ENCODE results near the gene MAGIX.
"Not testable (repeated sequence)": the region's sequence is repeated elsewhere in the genome, so short reads cannot be mapped to it uniquely, and the experiment has no call there.

MAGIX gene

DNA sequence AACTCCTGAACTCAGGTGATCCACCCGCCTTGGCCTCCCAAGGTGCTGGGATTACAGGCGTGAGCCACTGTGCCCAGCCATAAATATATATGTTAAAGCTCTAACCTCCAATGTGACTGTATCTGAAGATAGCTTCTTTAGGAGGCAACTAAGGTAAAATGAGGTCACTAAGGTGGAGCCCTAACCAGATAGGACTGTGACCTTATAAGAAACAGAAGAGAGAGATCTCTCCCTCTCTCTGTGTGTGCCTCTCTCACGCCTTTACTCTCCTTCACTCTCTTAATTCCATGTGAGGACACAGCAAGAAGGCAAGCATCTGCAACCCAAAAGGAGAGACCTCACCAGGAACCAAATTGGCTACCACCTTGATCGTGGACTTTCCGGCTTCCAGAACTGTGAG lies 926 bp upstream of the MAGIX start:
- no peak for DNase-seq

DNA sequence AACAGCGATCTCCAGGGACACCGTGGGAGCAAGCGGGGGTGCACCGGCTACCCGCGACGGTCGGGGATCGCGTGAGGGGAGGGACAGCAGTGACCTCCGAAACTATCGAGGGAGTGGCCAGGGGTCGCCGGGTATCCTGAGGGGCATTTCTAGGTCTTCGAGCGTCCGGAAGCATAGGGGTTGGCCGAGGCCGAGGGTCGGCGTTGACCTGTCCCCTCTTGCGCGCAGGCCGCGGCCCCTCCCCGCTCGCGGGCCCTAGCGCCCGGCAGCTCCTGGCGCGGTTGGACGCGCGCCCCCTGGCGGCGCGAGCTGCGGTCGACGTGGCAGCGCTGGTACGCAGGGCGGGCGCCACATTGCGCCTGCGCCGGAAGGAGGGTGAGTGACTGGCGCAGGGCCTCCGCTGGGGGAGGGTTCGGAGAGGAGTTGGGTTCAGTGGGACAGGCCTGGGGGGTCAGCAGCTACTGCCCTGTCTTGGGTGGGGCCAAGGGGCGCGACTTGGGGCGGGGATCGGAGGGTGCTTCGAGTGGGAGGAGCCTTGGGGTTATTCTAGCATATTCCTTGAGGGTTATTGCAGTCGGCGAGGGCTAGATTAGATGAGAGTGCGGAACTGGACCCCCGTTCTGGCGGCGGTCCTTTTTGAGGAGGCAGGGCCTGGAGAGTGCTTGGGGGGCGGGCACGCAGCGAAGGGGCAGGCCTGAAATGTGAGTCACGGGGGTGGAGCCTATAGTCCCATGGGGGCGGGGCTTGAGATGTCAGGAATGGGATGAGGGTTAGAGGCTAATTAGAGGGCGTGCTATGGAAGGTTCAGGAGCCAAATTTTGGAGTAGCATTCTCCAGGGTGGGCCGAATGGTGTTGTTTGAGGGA lies 1.2 kb downstream of the MAGIX start:
- DNase-seq = peak; percentile 75

DNA sequence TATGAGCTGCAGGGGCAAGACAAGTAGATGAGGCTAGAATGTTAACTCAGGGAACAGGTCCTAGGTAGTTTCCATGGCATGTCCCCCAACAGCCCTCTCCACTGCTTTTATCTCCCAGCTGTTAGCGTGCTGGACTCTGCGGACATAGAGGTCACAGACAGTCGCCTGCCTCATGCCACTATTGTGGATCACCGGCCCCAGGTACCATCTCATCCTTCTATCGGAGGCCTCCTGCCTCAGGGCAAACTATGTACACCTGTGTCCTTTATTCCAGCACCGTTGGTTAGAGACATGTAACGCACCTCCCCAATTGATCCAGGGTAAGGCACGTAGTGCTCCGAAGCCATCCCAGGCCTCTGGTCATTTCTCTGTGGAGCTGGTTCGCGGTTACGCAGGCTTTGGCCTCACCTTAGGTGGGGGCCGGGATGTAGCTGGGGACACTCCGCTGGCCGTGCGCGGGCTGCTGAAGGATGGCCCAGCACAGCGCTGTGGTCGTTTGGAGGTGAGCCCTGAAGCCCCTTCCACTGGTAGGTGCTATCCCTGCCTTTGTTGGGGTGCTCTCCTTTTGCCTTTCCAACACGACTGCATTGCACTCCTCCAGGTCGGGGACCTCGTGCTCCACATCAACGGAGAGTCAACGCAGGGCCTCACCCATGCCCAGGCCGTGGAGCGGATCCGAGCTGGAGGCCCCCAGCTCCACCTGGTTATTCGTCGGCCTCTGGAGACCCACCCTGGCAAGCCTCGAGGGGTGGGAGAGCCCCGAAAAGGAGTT lies 2.2 kb downstream of the MAGIX start:
- no peak for DNase-seq

DNA sequence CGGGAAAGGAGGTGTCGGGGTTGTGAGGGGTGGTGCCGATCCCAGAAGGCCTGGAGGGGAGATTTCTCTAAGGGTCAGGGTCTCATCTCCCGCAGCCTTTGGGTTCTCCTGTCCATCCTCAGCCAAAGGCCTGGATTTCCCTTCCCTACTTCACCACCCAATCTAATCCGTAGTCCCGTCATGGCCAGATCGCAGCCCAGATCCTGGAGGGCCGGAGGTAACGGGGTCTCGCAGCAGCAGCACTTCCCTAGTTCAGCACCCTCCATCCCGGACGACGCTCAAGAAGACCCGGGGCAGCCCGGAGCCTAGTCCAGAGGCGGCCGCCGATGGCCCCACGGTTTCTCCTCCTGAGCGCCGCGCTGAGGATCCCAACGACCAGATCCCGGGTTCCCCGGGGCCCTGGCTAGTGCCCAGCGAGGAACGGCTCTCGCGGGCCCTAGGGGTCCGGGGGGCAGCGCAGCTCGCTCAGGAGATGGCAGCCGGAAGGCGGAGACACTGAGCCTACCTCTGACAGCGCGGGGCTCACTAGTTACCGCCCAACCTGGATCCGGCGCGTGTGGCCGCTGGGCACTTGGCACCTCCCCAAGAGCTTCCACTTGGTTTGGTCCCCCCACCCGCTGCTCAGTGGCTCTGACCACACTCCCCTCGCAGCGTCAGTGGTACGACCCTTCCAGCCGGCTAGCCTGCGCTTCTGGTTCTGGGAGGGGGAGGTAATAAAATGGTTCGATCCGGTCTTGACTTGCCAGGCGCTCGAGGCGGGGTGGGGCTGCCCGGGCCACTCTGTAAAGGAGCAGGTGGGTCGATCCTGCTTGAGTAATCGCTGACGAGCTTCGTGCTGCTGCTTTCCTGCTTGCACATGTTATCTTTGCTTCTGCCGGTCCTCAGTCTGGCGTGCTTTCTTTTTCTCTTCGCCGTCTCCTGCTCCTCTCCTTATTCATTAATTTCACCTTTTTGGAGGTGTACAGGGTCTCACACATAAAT lies 3.6 kb downstream of the MAGIX start:
- peak; percentile 69 for DNase-seq

DNA sequence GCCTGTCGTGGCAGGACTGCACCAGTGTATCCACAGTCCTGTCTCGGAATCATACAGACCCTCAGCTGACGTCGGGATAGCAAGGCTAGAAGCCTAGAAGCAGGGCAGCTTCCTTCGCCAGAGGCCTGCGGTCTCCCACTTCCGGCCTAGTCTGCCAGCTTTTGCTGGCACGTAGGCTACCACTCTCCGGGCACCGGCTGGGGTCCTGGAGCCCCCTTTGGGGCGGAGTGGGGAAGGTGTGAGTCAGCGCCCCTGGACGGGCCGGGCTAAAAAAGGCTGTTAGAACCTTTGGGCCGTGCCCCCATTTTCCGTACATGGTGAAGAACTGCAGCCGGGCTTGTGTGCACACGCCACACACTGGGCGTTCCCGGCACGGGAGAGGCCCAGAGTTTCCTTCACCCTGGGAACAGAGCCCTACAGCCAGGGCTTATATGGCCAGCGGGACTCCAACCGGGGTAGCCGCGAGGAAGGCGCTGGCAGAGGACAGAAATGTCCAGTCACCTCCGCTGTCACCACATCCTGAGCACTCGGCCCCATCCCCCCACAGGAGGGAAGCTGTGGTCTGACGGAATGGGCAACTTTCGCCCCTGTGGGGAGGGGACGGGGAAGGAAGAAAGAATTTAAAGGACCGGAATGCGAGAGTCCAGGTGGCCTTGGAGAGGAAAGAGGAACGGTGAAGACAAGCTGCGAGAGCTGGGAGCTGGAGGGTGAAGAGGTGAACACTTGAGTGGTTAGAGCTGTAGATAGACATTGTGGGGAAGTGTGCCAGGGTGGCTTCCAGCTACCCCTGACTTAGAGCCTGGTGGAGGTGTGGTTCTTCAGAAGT lies 4.6 kb downstream of the MAGIX start:
- peak; percentile 71 for DNase-seq

DNA sequence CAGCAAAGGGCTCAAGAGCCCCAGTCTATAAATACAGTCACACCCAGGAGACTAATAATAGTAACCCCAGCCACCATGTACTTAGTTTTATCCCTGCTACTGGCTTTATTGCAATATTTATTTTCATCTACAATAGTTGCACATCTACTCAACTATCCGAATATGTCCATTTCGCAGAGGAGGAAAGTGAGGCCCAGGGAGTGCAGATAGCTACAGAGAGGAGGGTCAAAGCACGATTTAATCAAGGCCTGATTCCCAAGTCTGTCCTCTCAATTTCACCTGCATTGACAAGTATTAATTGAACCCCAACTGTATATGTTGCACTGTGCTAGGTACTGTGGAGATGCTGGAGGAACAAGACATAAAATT lies 5.2 kb downstream of the MAGIX start:
- no peak for DNase-seq

DNA sequence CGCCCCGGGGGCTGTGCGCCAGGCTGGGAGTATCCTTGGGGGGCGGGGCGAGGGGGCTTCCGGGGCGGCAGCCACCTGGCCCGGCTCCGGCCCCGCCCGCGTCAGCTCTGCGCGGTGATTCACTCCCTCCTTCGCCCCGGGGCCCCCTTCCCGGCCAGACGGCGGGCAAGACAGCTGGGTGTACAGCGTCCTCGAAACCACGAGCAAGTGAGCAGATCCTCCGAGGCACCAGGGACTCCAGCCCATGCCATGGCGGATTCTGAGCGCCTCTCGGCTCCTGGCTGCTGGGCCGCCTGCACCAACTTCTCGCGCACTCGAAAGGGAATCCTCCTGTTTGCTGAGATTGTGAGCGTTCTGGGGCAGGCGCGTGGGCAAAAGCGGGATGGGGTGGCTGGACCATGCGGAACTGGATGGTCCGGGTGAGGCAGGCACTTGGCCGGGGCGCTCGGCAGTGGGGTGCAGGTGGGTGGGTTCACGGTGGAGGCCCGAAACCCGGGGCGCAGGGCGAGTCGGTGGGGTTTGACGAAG lies 9.3 kb downstream of the MAGIX start, which contains the start of gene PLP2:
TSS of gene PLP2 (plus strand) at position 147 of the 528 bp plus-strand sequence. CDS start at position 250, 103 bp downstream.
- DNase-seq = peak; percentile 67

DNA sequence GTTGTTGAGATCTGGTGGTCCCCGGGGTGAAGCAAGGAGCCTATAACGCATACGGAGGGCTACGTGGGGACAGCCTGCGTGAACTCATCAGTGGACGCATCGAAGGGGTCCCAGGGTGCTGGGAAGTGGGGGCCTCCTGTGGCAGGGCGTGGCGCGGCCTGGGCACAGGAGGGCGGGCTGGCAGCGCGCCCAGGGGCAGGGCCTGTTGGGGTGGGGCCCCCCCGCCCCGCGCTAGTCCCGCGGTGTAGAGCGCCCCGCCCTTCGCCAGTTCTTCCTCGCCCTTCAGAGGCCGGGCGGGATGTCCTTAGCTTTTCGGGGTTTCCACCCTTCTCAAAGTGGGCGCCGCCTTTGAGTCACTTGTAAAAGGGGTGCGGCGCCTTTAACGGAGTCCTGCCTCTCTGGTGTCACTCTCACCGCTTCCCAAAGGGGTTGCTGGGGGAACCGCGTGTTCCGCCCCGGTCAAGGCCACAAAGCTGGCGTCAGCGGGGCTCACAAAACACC lies 9.8 kb downstream of the MAGIX start:
- DNase-seq = peak; percentile 51

DNA sequence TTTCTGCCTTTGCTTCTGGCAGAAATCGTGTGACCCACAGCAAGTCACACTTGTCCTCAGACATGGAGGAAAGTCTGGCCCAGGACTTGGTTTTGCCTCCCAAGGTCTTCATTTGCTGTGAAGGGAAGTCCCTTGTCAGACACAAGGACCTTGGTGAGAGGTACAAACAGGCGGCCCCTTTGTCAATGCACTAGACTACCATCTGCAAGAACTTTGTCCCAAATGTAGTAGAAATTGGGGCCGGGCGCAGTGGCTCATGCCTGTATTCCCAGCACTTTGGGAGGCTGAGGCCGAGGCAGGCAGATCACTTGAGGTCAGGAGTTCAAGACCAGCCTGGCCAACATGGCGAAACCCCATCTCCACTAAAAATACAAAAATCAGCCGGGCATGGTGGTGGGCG lies 11.0 kb downstream of the MAGIX start:
- not testable (repeated sequence) for DNase-seq

DNA sequence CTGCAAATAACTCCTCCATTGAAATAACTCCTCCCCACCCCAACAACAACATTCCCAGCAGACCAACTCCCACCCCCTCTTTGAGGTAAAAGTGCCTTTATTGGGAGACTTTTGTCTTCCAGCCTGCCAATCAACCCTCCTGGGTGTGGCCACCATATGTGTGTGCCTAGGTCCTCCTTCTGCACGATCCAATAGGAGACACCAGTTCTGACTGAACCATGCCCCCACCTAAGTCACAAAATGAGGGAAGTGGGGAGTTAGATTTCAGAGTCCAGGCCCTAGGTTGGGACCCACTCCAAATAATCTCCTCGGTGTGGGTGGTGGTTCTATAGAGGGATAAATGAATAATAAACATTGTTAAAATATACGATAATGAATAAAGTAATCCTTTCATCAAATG lies 12.2 kb downstream of the MAGIX start:
- no peak for DNase-seq

DNA sequence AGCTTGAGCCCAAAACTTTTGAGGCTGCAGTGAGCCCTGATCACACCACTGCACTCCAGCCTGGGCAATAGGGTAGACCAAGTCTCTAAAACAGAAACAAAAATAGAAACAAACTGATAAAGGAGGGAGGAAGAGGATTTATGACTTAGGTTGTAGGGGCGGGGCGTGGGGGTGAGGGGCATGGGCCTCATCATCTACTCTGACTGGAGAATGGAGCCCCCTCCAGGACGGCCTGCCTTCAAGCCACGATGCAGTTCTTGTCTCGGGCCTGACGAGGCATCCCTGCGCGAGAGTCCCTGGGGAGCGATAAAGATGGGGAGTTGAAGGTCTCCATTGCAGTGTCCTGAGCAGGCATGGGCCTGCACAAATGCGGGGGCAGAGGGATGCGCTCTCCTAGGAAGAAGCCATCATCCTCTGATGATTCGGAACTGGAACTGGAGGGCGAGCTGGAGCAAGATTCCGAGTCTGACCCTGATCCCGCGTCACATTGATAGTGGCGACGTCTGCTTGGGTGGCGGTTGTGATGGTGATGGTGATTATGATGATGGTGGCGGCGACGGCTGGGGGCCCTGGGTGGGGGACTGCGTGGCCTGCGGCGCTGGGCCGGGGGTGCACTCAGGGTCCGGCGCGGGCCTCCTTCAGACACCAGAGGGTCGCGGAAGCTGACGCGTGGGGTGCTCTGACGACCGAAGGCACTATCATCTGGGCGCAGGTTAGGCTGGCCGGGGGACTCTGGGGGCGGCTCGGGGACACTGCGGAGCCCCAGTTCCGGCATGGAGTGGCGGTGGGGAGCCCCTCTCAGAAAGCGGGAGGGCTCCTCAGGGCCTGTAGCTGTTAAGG lies 13.1 kb downstream of the MAGIX start:
- DNase-seq = no peak

DNA sequence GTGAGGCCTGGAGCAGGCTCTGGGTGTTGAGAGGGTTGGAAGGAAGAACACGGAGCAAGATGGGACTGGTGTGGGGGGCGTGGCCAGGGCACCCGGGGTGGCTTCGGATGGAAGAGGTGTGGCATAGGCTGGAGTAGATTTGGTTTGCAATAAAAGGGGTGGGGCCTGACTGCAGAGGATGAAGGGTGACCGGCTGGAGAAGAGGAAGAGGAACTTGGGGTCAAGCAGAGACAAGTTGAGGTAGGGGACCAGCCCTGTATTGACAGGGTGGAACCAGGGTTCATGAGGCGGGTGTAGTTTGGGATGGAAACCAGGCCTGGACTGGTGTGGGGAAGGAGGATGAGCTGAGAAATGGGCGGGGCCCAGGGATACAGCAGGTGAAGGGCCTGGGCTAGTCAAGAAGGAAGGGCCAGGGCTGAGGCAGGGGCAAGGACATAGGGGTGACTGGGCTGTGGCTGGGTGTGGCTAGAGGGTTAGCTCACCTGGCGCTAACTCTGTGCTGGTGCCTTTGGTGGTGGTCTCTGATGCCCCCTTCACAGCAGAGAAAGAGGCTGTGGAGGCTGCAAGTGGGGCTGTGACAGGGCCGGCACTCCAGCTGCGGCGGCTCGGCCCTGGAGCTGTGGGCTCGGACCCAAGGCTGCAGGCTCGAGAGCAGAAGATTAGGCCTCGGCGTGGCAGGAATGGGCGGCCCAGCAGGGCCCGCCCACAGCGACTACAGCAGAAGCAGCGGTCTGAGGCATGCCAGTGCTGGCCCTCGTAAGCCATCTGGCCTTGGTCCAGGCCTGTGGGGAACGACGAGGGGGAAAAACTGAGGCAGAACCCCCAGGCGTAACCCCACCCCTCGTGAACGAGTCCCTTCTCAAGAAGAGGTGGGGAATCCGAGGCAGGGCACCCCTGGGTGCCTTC lies 14.1 kb downstream of the MAGIX start:
- DNase-seq = no peak

DNA sequence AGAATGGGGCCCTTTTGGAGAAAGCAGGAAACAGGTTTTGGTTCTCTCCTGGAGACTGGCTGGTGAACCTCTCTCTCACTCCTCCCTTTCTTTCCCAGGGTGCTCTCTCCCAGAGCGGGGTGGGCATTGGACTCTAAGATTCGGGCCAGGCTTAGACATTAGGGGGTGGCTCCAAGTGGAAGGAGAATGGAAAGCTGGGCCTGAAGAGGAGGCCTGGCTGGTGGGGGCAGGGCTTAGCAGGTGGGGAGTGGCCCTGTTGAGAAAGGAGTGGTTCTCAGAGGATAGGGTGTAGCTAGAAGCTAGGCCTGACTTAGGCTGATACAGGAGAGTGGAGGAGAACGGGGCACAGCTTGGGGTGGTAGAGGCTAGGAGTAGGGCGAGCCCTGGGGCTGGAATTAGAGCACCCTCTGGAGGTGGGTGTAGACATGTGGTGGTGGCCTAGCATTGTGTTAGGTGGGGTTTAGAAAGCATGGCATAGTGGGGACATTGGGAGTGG lies 14.8 kb downstream of the MAGIX start:
- DNase-seq = no peak

DNA sequence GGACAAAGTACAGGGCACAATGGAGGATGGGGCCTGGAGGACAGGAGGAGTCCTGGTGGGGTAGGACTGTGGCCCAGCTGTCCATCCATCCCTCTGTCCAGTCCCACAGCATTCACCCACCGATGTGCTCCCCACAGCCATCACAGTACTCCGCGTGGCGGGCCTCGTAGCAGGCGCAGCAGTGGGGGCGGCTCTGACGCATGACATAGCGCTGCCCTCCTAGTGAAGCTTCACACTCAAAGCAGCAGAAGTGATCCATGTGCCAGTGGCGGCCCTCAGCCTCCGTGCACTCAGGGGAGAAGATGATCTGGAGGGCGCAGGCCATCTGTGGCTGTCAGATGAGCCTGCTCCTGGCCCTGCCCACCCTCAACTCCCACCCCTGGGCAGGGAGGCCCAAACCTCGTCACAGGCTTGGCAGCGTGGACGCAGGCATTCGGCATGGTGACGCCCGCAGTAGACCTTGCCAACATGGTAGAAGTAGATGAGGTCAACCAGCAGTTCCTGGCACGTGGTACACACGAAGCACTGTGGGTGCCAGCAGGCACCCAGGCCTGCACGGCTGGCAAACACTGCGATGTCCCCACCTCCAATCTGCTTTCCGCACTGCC lies 15.4 kb downstream of the MAGIX start:
- no peak for DNase-seq

DNA sequence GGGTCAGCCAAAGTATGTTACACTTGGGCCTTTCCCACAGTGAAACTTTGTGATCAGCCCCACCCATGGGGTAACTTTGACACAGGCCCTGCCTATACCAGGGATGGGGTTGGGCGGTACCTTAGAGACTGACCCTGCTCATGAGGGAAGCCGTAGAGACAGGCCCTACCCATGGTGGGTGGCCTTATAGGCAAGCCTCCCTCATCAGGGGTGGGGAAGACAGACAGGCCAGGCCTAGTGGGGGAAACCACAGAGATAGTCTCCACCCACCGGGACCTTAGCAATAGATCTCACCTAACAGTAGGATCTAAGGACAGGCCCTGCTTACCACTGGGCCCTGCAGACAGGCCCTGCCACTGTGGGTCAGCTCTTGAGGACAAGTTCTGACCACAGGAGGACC lies 16.0 kb downstream of the MAGIX start:
- no peak for DNase-seq

DNA sequence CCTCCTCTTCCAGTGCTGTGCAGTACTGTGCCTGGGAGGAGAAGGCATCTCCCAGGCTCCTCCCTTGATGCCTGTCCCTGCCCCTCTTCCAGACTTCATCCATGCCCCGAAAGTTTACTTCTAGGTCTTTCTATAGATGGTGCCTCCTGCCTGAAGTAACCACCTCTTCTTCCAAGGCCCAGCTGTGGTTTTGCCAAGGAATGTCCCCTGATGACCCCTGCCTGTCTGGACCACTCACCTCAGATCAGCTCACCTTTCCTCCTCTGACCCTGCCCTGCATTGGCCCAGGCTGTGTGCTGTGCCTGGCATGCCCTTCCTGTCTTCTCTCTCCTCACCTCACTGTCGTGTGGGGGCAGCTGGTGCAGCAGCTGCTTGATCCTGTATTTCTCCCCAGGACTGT lies 16.8 kb downstream of the MAGIX start:
- no peak for DNase-seq

DNA sequence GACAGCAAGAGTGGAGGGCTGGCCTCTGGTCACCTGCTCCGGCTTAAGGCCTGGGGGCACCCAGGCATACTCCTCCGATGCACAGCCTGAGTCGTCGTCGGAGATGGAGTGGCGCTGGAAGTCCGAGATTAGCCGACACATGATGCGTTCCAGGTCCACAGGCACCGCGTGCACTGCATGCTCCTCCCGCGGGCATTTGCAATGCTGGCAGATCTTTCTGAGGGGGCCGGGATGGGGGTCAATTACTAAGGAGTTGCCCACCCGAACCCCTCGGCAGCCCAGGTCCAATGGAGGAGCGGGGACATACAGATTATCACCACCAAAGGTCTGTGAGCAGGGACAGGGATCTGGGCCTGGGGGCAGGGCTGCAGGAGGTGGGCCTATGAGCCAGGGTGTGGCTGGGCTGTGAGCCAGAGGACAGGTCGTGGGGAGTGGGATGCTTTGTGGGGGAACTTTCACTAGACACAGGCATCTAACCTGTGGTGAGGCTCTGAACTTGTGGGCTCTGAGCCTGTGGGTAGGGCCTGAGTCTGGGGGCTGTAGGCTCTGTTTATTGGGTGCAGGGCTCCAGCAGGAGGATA lies 21.2 kb downstream of the MAGIX start:
- DNase-seq = no peak
